ENCODE measurements around the gene MRTO4.
A peak's percentile ranks its signal among the peaks of the same experiment; 100 is the strongest.
"Not testable (repeated sequence)": the region's sequence is repeated elsewhere in the genome, so short reads cannot be mapped to it uniquely, and the experiment has no call there.

The MRTO4 gene

GRCh38 chr1:19270343-19270730 lies 18.7 kb downstream of the MRTO4 start:
- DNase-seq (ENCODE audit: low spot score) = not testable (repeated sequence)

GRCh38 chr1:19272064-19272463 lies 20.5 kb downstream of the MRTO4 start:
- DNase-seq (ENCODE audit: low spot score) = no peak

GRCh38 chr1:19273106-19273843 lies 21.7 kb downstream of the MRTO4 start:
- no peak for DNase-seq (ENCODE audit: low spot score)

GRCh38 chr1:19273844-19274531 lies 22.4 kb downstream of the MRTO4 start:
- DNase-seq (ENCODE audit: low spot score) = not testable (repeated sequence)

- no peak for DNase-seq (ENCODE audit: low spot score)
These were observed 23.0 kb downstream of the MRTO4 start for GRCh38 chr1:19274636-19275035.

GRCh38 chr1:19283891-19284290 lies 32.3 kb downstream of the MRTO4 start:
- no peak for DNase-seq (ENCODE audit: low spot score)

GRCh38 chr1:19284881-19285280 lies 33.3 kb downstream of the MRTO4 start:
- no peak for DNase-seq (ENCODE audit: low spot score)

GRCh38 chr1:19285366-19285765 lies 33.8 kb downstream of the MRTO4 start:
- not testable (repeated sequence) for DNase-seq (ENCODE audit: low spot score)

GRCh38 chr1:19285807-19286206 lies 34.2 kb downstream of the MRTO4 start:
- DNase-seq (ENCODE audit: low spot score) = not testable (repeated sequence)

- DNase-seq (ENCODE audit: low spot score) = no peak
These were observed 36.0 kb downstream of the MRTO4 start for GRCh38 chr1:19287436-19288185.

- peak; percentile 48 for DNase-seq (ENCODE audit: low spot score)
These were observed 37.0 kb downstream of the MRTO4 start, which contains the start of gene AKR7A3 for GRCh38 chr1:19288324-19289241. AKR7A3 (minus strand) TSS chr1:19288770; CDS start chr1:19288709, 61 bp downstream.

- DNase-seq (ENCODE audit: low spot score) = no peak
These were observed 37.6 kb downstream of the MRTO4 start for GRCh38 chr1:19289244-19289643.

GRCh38 chr1:19294638-19295037 lies 43.0 kb downstream of the MRTO4 start:
- DNase-seq (ENCODE audit: low spot score) = no peak

GRCh38 chr1:19300211-19300610 lies 48.6 kb downstream of the MRTO4 start:
- no peak for DNase-seq (ENCODE audit: low spot score)

- DNase-seq (ENCODE audit: low spot score) = not testable (repeated sequence)
These were observed 52.5 kb downstream of the MRTO4 start for GRCh38 chr1:19304081-19304480.

- no peak for DNase-seq (ENCODE audit: low spot score)
These were observed 54.3 kb downstream of the MRTO4 start for GRCh38 chr1:19305880-19306279.

GRCh38 chr1:19306941-19307340 lies 55.3 kb downstream of the MRTO4 start:
- DNase-seq (ENCODE audit: low spot score) = no peak

- DNase-seq (ENCODE audit: low spot score) = no peak
These were observed 56.3 kb downstream of the MRTO4 start for GRCh38 chr1:19307794-19308508.

- no peak for DNase-seq (ENCODE audit: low spot score)
These were observed 56.9 kb downstream of the MRTO4 start for GRCh38 chr1:19308509-19308907.

- no peak for DNase-seq (ENCODE audit: low spot score)
These were observed 57.7 kb downstream of the MRTO4 start for GRCh38 chr1:19309123-19309813.
